ENCODE measurements around the gene PHOSPHO2. TPM values are rescaled to one million over a fixed set of nuclear protein-coding genes. Genes with fewer than 3 reads are reported as not detected.
"Not testable (repeated sequence)": the region's sequence is repeated elsewhere in the genome, so short reads cannot be mapped to it uniquely, and the experiment has no call there.

Gene PHOSPHO2
- total and polyA plus RNA-seq, 9 of the 15 experiments (the other 6 are each of a cell fraction or from before 2014, with no cell fraction given), result 7.8 to 19.1 (median 11.7) TPM

- H3K9me3 ChIP-seq (replicated peaks; ENCODE audit: control insufficient read depth, insufficient read depth, low read depth, low read length); CTCF ChIA-PET (ENCODE audit: low intra/inter-chr PET ratio); H4K20me1 ChIP-seq (replicated peaks; ENCODE audit: control insufficient read depth, insufficient read depth, low read length); H3K4me3 ChIP-seq; H3K4me1 ChIP-seq (replicated peaks in 1 of 2; ENCODE audit: control insufficient read depth in 2 of 2, insufficient read depth in 2 of 2, low read length in 2 of 2); BruUV-seq (replicated peaks); intact Hi-C loops (cut with micrococcal nuclease); H3K4me2 ChIP-seq (ENCODE audit: insufficient read depth, low read length); in situ Hi-C loops (cut with MboI); H3K27ac ChIP-seq (ENCODE audit: extremely low read depth, low read depth, low read length); DNase-seq (ENCODE audit: extremely low read depth in 1 of 4, low spot score in 3 of 4); H3K9me1 ChIP-seq (ENCODE audit: control insufficient read depth, insufficient read depth, low read length); H3K36me3 ChIP-seq (ENCODE audit: control insufficient read depth, insufficient read depth, low read length); H3K79me2 ChIP-seq (ENCODE audit: control insufficient read depth, insufficient read depth, low read length); ATAC-seq; FAIRE-seq; H2AFZ ChIP-seq (ENCODE audit: low read depth, low read length); H3K9ac ChIP-seq (ENCODE audit: insufficient read depth in 1 of 2, low read depth in 2 of 2, low read length in 2 of 2); H3K27me3 ChIP-seq (ENCODE audit: control insufficient read depth in 2 of 2, insufficient read depth in 2 of 2, low read length in 2 of 2): not testable (repeated sequence)
- TF ChIP-seq CBX3 (IDR thresholded peaks at IDR 0.05; ENCODE audit: borderline replicate concordance in 1 of 2, low read length in 2 of 2), result peak in 1 of 2 experiments; percentile 49; a peak in 1 of 3 replicates
- peak; percentile 57 for TF ChIP-seq ZFP36 (IDR thresholded peaks at IDR 0.05; ENCODE audit: low read depth, low read length, partially characterized antibody)
- POLR2A ChIA-PET, result interaction anchor here (0.6 kb wide), 1 partner anchor 42 kb away, joined by 3 read pairs; no protein-coding TSS in a partner anchor
Observed at GRCh38 chr2:169687943-169688342, 6.3 kb upstream of the PHOSPHO2 start.

GRCh38 chr2:169690958-169691357 is 3.3 kb upstream of the PHOSPHO2 start:
- Histone ChIP-seq H2AFZ (ENCODE audit: low read depth, low read length) (no peak overlapping the region), H3K9ac (ENCODE audit: insufficient read depth in 1 of 2, low read depth in 2 of 2, low read length in 2 of 2) (no peak overlapping the region), H3K4me1 (replicated peaks in 1 of 2; ENCODE audit: control insufficient read depth in 2 of 2, insufficient read depth in 2 of 2, low read length in 2 of 2) (peaks cover 8 to 14% of the 10 kb centered on the region in 2 experiments), H3K4me2 (ENCODE audit: insufficient read depth, low read length) (no peak overlapping the region), H4K20me1 (replicated peaks; ENCODE audit: control insufficient read depth, insufficient read depth, low read length) (no peaks in the 10 kb centered on the region), H3K9me1 (ENCODE audit: control insufficient read depth, insufficient read depth, low read length) (no peaks in the 10 kb centered on the region), H3K79me2 (ENCODE audit: control insufficient read depth, insufficient read depth, low read length) (peaks cover 14% of the 10 kb centered on the region), H3K27ac (ENCODE audit: extremely low read depth, low read depth, low read length) (no peak overlapping the region), H3K36me3 (ENCODE audit: control insufficient read depth, insufficient read depth, low read length) (no peaks in the 10 kb centered on the region; the same call in 2 of the 3 replicates), H3K4me3 (no peak overlapping the region), H3K27me3 (ENCODE audit: control insufficient read depth in 2 of 2, insufficient read depth in 2 of 2, low read length in 2 of 2) (no peaks in the 10 kb centered on the region), H3K9me3 (replicated peaks; ENCODE audit: control insufficient read depth, insufficient read depth, low read depth, low read length) (peaks cover 2% of the 10 kb centered on the region; the same call in 1 of the 2 replicates)
- intact Hi-C loops (cut with micrococcal nuclease) (loop anchor here (5.0 kb wide), 1 partner anchor 54 kb away; no protein-coding TSS in a partner anchor), in situ Hi-C loops (cut with MboI) (loop anchor here (5.0 kb wide), 1 partner anchor 104 kb away; no protein-coding TSS in a partner anchor)
- ChIA-PET CTCF (ENCODE audit: low intra/inter-chr PET ratio) (no interaction called here), POLR2A (interaction anchor here (1.0 to 1.4 kb wide), 2 partner anchors 14 to 121 kb away, joined by 3 read pairs; no protein-coding TSS in a partner anchor)
- ATAC-seq (no peak), FAIRE-seq (no peak), DNase-seq (ENCODE audit: extremely low read depth in 1 of 4, low spot score in 3 of 4) (no peak)
- 4% methylated on average over 1 of the region's 1 CpG for WGBS (ENCODE audit: insufficient coverage, low coverage, missing lambda C conversion rate)
- no TSS peak for BruUV-seq (replicated peaks)
- TF ChIP-seq ZNF778 (CRISPR knock-in tag; IDR thresholded peaks at IDR 0.05) (no peak), PKNOX1 (IDR thresholded peaks at IDR 0.05) (no peak), NR2F6 (CRISPR knock-in tag; IDR thresholded peaks at IDR 0.05) (no peak), TGIF2 (CRISPR knock-in tag; IDR thresholded peaks at IDR 0.05) (no peak), CCNT2 (IDR thresholded peaks at IDR 0.05; ENCODE audit: borderline replicate concordance, extremely low read depth, insufficient read length, low read depth, low read length) (no peak), ZNF41 (CRISPR knock-in tag; conservative IDR thresholded peaks at IDR 0.05) (no peak), ATF4 (CRISPR knock-in tag; IDR thresholded peaks at IDR 0.05) (no peak), PYGO2 (tag; IDR thresholded peaks at IDR 0.05) (no peak), RBM34 (IDR thresholded peaks at IDR 0.05; ENCODE audit: borderline replicate concordance, insufficient read depth, low read length) (no peak), CEBPB (tag; IDR thresholded peaks at IDR 0.05) (no peak), ZNF408 (CRISPR knock-in tag; IDR thresholded peaks at IDR 0.05; ENCODE audit: low read depth) (no peak), ZC3H8 (IDR thresholded peaks at IDR 0.05) (no peak), CGGBP1 (CRISPR knock-in tag; IDR thresholded peaks at IDR 0.05) (no peak), CBX3 (IDR thresholded peaks at IDR 0.05; ENCODE audit: borderline replicate concordance in 1 of 2, low read length in 2 of 2) (peak in 1 of 2 experiments; percentile 61; a peak in 2 of 3 replicates)
